ENCODE data around the gene VKORC1. TPM values are rescaled to one million over a fixed set of nuclear protein-coding genes. Genes with fewer than 3 reads are reported as not detected.
"Not testable (repeated sequence)": the region's sequence is repeated elsewhere in the genome, so short reads cannot be mapped to it uniquely, and the experiment has no call there.

Gene VKORC1
- total RNA-seq, result 29.2 and 32.6 TPM in 2 replicates

DNA sequence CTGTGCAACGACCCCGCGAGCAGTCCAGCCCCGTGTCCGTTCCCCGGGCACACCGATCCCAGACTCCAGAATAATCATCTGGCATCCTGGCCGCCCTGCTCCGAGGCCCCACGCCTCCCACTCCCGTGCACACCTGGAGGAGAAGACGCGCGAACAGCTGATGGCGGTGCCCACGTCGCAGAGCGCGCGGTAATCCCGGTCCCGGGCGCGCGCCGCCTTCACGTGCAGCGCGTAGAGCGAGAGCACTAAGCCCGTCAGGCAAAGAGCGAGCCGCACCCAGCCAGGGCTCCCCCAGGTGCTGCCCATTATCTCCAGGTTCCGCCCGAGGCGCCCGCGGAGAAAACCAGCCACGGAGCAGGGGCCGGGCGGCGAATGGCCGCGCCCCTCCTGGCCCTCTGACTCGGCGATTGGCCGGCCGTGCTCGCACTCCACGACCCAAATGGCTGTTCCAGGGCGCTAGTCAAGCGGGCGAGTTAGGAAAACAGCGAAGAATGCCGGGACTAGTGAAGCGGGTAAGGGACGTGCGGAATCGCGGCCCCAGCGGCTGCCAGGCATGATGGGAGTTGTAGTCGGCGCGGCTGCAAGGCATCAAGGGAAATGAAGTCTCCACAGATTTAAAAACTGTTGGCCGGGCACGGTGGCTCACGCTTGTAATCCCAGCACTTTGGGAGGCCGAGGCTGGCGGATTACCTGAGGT is at the start of gene VKORC1:
TSS of gene VKORC1 (minus strand) at position 374 of the 697 bp plus-strand sequence. CDS start at position 306, 68 bp downstream.
- TF ChIP-seq, protein P1, sequence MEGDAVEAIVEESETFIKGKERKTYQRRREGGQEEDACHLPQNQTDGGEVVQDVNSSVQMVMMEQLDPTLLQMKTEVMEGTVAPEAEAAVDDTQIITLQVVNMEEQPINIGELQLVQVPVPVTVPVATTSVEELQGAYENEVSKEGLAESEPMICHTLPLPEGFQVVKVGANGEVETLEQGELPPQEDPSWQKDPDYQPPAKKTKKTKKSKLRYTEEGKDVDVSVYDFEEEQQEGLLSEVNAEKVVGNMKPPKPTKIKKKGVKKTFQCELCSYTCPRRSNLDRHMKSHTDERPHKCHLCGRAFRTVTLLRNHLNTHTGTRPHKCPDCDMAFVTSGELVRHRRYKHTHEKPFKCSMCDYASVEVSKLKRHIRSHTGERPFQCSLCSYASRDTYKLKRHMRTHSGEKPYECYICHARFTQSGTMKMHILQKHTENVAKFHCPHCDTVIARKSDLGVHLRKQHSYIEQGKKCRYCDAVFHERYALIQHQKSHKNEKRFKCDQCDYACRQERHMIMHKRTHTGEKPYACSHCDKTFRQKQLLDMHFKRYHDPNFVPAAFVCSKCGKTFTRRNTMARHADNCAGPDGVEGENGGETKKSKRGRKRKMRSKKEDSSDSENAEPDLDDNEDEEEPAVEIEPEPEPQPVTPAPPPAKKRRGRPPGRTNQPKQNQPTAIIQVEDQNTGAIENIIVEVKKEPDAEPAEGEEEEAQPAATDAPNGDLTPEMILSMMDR (IDR thresholded peaks at IDR 0.05; ENCODE audit: insufficient read depth, low read length, severe bottlenecking), result no peak
- Histone ChIP-seq H3K4me3 (ENCODE audit: low read depth, low read length) (peak within 1 kb of the TSS; percentile 77), H3K36me3 (ENCODE audit: control insufficient read depth, insufficient read depth, low read length) (peaks cover 5% of the 10 kb centered on the region), H3K27me3 (ENCODE audit: control insufficient read depth, insufficient read depth, low read length) (no peaks in the 10 kb centered on the region)
- DNase-seq (ENCODE audit: low read depth), result peak; percentile 96
- no peak for FAIRE-seq

DNA sequence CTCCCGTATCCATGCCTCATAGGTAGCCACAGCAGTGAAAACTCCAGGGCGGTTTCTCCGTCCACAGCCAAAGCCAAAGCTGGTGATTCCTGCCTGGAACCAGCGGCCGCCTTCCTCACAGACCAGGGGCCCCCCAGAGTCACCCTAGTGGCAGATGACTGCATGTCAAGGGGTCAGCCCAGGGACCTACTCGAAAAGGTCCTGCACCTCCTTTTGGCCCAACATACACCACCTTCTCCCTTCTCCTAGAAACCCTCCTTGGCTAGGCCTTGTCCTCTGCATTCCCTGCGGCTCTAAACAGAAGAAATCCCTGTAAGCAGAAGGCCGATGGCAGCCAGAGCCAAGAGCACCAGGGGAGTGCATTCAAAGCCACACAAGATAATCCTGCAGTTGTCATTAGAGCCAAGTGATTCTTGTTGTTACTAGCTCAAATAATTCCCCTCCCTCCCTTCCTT is 49.1 kb upstream of the VKORC1 start:
- H3K36me3 ChIP-seq (ENCODE audit: control insufficient read depth, insufficient read depth, low read length), result no peaks in the 10 kb centered on the region
- no peak overlapping the region for H3K4me3 ChIP-seq (ENCODE audit: low read depth, low read length)
- no peak for DNase-seq (ENCODE audit: low read depth)
- FAIRE-seq, result no peak
- TF ChIP-seq, protein P1 (IDR thresholded peaks at IDR 0.05; ENCODE audit: insufficient read depth, low read length, severe bottlenecking), result no peak
- H3K27me3 ChIP-seq (ENCODE audit: control insufficient read depth, insufficient read depth, low read length), result no peaks in the 10 kb centered on the region

DNA sequence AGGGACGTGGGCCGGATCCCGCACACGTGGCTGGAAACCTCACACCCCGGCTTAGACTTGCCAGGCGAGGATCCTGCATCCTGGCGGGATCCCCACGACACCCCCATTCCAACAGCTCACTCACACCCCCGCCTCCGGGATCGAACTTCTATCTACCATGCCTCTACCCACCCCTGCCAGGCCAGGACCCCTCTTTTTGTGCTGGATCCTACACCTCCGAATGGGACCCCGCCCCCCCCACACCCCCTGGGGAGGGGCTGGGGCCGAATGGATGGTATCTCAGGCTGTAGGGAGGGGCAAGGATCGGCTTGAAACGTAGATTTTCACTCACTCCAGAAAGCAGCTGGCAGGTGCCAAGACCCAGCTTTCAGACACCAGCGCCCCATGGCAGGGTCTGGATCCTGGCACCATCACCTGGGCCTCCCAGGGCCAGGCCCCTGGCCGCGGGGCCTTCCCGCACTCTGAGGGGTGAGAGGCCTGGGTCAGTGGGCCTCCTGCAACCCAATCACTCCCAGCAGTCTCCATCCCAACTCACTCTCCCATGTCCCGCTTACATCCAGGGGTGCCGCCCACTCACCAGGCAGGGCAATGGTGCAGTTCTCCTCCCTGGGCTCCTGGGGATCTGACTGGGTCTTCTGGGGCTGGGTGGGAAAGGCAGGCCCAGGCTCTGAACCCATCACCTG is 48.6 kb upstream of the VKORC1 start:
- TF ChIP-seq, protein P1 (IDR thresholded peaks at IDR 0.05; ENCODE audit: insufficient read depth, low read length, severe bottlenecking), result no peak
- FAIRE-seq (no peak), DNase-seq (ENCODE audit: low read depth) (no peak)
- peak overlapping the region; percentile 32 for H3K4me3 ChIP-seq (ENCODE audit: low read depth, low read length)
- H3K36me3 ChIP-seq (ENCODE audit: control insufficient read depth, insufficient read depth, low read length), result no peaks in the 10 kb centered on the region
- H3K27me3 ChIP-seq (ENCODE audit: control insufficient read depth, insufficient read depth, low read length), result no peaks in the 10 kb centered on the region

DNA sequence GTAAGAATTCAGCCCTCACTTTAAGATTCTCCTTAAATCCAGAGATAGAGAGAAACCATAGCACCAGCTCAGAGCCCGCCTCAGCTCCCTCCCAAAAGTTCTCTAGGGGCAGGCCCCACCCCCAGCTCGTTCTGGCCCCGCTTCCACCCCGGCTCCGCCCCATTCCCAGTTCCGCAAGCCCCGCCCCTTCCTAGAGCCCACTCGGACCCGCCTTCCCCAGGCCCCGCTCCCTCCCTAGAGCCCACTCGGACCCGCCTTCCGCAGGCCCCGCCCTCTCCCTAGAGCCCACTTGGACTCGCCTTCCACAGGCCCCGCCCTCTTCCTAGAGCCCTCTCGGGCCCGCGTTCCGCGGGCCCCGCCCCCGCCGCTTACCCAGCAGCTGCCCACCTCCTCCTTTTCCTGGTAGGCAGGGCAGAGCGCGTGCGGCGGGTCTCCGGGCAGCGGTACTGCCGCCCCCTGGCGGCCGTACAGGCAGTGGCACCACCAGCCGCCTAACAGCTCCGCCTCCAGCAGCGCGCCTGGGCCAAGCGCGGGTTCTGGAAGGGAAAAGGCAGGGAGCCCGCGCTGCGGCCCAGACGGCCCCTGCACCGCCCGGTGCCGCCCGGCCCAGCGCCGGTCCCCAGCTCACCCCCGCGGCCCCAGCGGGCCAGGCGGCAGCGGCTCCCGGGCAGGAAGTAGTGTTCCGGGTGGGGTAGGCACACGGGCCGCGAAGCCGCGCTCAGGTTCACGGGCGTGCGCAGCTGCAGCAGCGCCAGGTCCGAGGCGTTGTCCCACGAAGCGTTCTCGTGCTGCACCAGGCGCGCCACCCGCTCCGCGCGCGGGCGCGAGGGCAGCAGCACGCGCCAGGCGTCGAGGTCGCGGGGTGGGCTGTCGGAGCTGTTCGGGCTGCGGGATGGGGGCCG is 47.8 kb upstream of the VKORC1 start:
- no peaks in the 10 kb centered on the region for H3K36me3 ChIP-seq (ENCODE audit: control insufficient read depth, insufficient read depth, low read length)
- no peaks in the 10 kb centered on the region for H3K27me3 ChIP-seq (ENCODE audit: control insufficient read depth, insufficient read depth, low read length)
- TF ChIP-seq, protein P1 (IDR thresholded peaks at IDR 0.05; ENCODE audit: insufficient read depth, low read length, severe bottlenecking), result peak; percentile 96
- DNase-seq (ENCODE audit: low read depth), result peak; percentile 91
- FAIRE-seq, result no peak
- peak overlapping the region; percentile 32 for H3K4me3 ChIP-seq (ENCODE audit: low read depth, low read length)

DNA sequence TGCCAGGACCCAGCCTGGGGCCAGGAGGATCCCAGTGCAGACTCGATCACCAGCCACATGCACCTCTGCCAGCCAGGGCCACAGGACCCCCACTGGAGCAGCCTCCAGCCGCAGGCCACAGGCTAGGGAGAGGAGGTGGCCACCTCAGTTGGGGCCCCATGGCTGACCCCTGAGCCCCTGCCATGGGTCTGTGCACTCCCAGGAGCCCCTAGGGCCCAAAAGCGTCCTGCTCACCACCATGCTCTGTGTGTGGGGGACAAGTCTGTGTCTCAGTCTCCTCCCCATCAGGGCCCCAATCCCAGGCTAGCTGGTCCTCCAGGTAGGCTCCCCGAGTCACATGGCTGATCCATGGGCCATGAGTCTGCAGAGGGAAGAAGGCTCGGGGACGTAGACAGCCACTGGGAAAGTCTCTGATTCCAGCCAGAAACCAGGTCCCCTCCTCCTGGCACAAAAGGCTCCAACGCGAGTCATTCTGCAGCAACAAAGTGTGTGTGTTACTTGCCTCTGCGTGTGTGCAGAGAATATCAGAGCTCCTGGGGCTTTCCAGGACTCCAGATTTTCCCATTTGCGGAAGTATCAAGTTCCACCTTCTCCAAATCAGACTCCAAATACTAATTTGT is 47.0 kb upstream of the VKORC1 start:
- Histone ChIP-seq H3K27me3 (ENCODE audit: control insufficient read depth, insufficient read depth, low read length) (no peaks in the 10 kb centered on the region), H3K4me3 (ENCODE audit: low read depth, low read length) (peak overlapping the region; percentile 32), H3K36me3 (ENCODE audit: control insufficient read depth, insufficient read depth, low read length) (no peaks in the 10 kb centered on the region)
- TF ChIP-seq, protein P1 (IDR thresholded peaks at IDR 0.05; ENCODE audit: insufficient read depth, low read length, severe bottlenecking), result no peak
- peak; percentile 71 for DNase-seq (ENCODE audit: low read depth)
- no peak for FAIRE-seq

DNA sequence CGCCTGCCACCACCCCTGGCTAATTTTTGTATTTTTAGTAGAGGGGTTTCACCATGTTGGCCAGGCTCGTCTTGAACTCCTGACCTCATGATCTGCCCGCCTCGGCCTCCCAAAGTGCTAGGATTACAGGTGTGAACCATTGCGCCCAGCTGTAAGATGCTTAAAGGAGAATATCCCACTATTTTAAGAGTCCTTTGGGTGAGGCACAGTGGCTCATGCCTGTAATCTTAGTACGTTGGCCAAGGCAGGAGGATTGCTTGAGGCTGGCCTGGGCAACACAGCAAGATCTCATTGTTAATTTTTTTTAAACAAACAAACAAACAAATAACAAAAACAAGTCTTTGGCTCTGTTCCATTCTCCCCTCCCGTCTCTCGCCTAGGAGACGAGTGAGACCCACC is 46.5 kb upstream of the VKORC1 start:
- not testable (repeated sequence) for DNase-seq (ENCODE audit: low read depth); H3K4me3 ChIP-seq (ENCODE audit: low read depth, low read length); FAIRE-seq; H3K27me3 ChIP-seq (ENCODE audit: control insufficient read depth, insufficient read depth, low read length); H3K36me3 ChIP-seq (ENCODE audit: control insufficient read depth, insufficient read depth, low read length)
